Activated naive CD4-positive, alpha-beta T cell treated with anti-CD3 and anti-CD28 coated beads, Interleukin-2, amount 10 ng/mL, durations not matched to agents 7 days and 5 days (primary cell): ENCODE results near the gene MAPKBP1.

Experiments
- CTCF ChIA-PET: fragments of 350-600 bp; sonication (Branson Sonifier 250); formaldehyde crosslinking; loops from one replicate; lab custom pipeline; 2021; ENCODE audit warnings: antibody characterized with exemption; lab: Charles Lee
- DNase-seq: peaks from one replicate; pipeline ENCODE4 v3.0.0-alpha.2; 2020
- H3K27ac Mint-ChIP-seq: one replicate; pipeline ENCODE4 v1.8.0; 2021; ENCODE audit warnings: mild to moderate bottlenecking, moderate library complexity, mixed read lengths
- H3K27me3 Mint-ChIP-seq: one replicate; pipeline ENCODE4 v1.8.0; 2021; ENCODE audit warnings: mild to moderate bottlenecking, mixed read lengths
- H3K36me3 Mint-ChIP-seq: one replicate; pipeline ENCODE4 v1.8.0; 2021; ENCODE audit warnings: mixed read lengths
- H3K4me1 Mint-ChIP-seq: one replicate; pipeline ENCODE4 v1.8.0; 2021; ENCODE audit warnings: mixed read lengths
- H3K4me3 Mint-ChIP-seq: one replicate; pipeline ENCODE4 v1.8.0; 2021; ENCODE audit warnings: mild to moderate bottlenecking, moderate library complexity, mixed read lengths
- H3K9me3 Mint-ChIP-seq: one replicate; pipeline ENCODE4 v1.8.0; 2021; ENCODE audit warnings: mixed read lengths

The MAPKBP1 gene

GRCh38 chr15:41773729-41774061 is 589 bp upstream of the MAPKBP1 start:
- Mint-ChIP-seq H3K4me3 (peak overlapping the region; percentile 95), H3K27me3 (no peaks in the 10 kb centered on the region), H3K9me3 (no peaks in the 10 kb centered on the region), H3K27ac (peak overlapping the region; percentile 97), H3K36me3 (peaks cover 3% of the 10 kb centered on the region), H3K4me1 (peaks cover 57% of the 10 kb centered on the region)
- CTCF ChIA-PET = interaction anchor here (0.8 to 6.4 kb wide), 28 partner anchors 9 to 311 kb away, joined by 3 to 253 read pairs (median 6); no protein-coding TSS in a partner anchor
- DNase-seq = no peak

- Mint-ChIP-seq H3K27me3 (no peaks in the 10 kb centered on the region), H3K4me1 (peaks cover 68% of the 10 kb centered on the region), H3K27ac (peak overlapping the region; percentile 97), H3K9me3 (no peaks in the 10 kb centered on the region), H3K36me3 (peaks cover 8% of the 10 kb centered on the region), H3K4me3 (peak overlapping the region; percentile 95)
- CTCF ChIA-PET = interaction anchor here (0.6 to 6.4 kb wide), 15 partner anchors 9 to 195 kb away, joined by 3 to 253 read pairs (median 10); no protein-coding TSS in a partner anchor
- DNase-seq = peak; percentile 25
Measured at GRCh38 chr15:41774882-41775417, 666 bp downstream of the MAPKBP1 start.

GRCh38 chr15:41775651-41776050 is 1.4 kb downstream of the MAPKBP1 start:
- Mint-ChIP-seq H3K36me3 (peaks cover 8% of the 10 kb centered on the region), H3K4me3 (peak overlapping the region; percentile 95), H3K4me1 (peaks cover 75% of the 10 kb centered on the region), H3K27me3 (no peaks in the 10 kb centered on the region), H3K9me3 (no peaks in the 10 kb centered on the region), H3K27ac (peak overlapping the region; percentile 29)
- CTCF ChIA-PET = interaction anchor here (2.4 to 6.0 kb wide), 5 partner anchors 8 to 129 kb away, joined by 10 to 102 read pairs (median 17); no protein-coding TSS in a partner anchor
- no peak for DNase-seq

- no peak overlapping the region for H3K27ac Mint-ChIP-seq
- peaks cover 11% of the 10 kb centered on the region for H3K36me3 Mint-ChIP-seq
- no peak overlapping the region for H3K4me3 Mint-ChIP-seq
- no peak for DNase-seq
- CTCF ChIA-PET = interaction anchor here (0.7 to 5.9 kb wide), 6 partner anchors 10 to 192 kb away, joined by 3 to 46 read pairs (median 4); no protein-coding TSS in a partner anchor
- peaks cover 80% of the 10 kb centered on the region for H3K4me1 Mint-ChIP-seq
- H3K9me3 Mint-ChIP-seq = no peaks in the 10 kb centered on the region
- H3K27me3 Mint-ChIP-seq = no peaks in the 10 kb centered on the region
Measured at GRCh38 chr15:41777421-41777973, 3.2 kb downstream of the MAPKBP1 start.

- H3K27ac Mint-ChIP-seq = no peak overlapping the region
- peaks cover 75% of the 10 kb centered on the region for H3K4me1 Mint-ChIP-seq
- H3K4me3 Mint-ChIP-seq = no peak overlapping the region
- H3K36me3 Mint-ChIP-seq = peaks cover 11% of the 10 kb centered on the region
- no peaks in the 10 kb centered on the region for H3K27me3 Mint-ChIP-seq
- CTCF ChIA-PET = interaction anchor here (0.6 to 5.9 kb wide), 4 partner anchors 18 to 126 kb away, joined by 3 to 46 read pairs (median 4); no protein-coding TSS in a partner anchor
- DNase-seq = no peak
- no peaks in the 10 kb centered on the region for H3K9me3 Mint-ChIP-seq
Measured at GRCh38 chr15:41778521-41778920, 4.2 kb downstream of the MAPKBP1 start.

- Mint-ChIP-seq H3K36me3 (peaks cover 11% of the 10 kb centered on the region), H3K4me1 (peaks cover 69% of the 10 kb centered on the region), H3K27ac (peak overlapping the region; percentile 61), H3K9me3 (no peaks in the 10 kb centered on the region), H3K27me3 (no peaks in the 10 kb centered on the region), H3K4me3 (no peak overlapping the region)
- CTCF ChIA-PET = interaction anchor here (1.7 to 5.9 kb wide), 2 partner anchors 31 to 125 kb away, joined by 4 to 46 read pairs; no protein-coding TSS in a partner anchor
- DNase-seq = no peak
Measured at GRCh38 chr15:41779662-41780157, 5.4 kb downstream of the MAPKBP1 start.

- peaks cover 11% of the 10 kb centered on the region for H3K36me3 Mint-ChIP-seq
- H3K27ac Mint-ChIP-seq = peak overlapping the region; percentile 61
- no peaks in the 10 kb centered on the region for H3K27me3 Mint-ChIP-seq
- CTCF ChIA-PET = interaction anchor here (0.6 to 5.9 kb wide), 2 partner anchors 31 to 1742 kb away, joined by 3 to 46 read pairs; no protein-coding TSS in a partner anchor
- no peak overlapping the region for H3K4me3 Mint-ChIP-seq
- H3K9me3 Mint-ChIP-seq = no peaks in the 10 kb centered on the region
- peaks cover 64% of the 10 kb centered on the region for H3K4me1 Mint-ChIP-seq
- DNase-seq = no peak
Measured at GRCh38 chr15:41780266-41780665, 6.0 kb downstream of the MAPKBP1 start.

- H3K4me1 Mint-ChIP-seq = peaks cover 60% of the 10 kb centered on the region
- H3K27ac Mint-ChIP-seq = no peak overlapping the region
- H3K27me3 Mint-ChIP-seq = no peaks in the 10 kb centered on the region
- CTCF ChIA-PET = interaction anchor here (0.6 to 5.9 kb wide), 3 partner anchors 9 to 1742 kb away, joined by 3 to 46 read pairs (median 4); no protein-coding TSS in a partner anchor
- peaks cover 10% of the 10 kb centered on the region for H3K36me3 Mint-ChIP-seq
- no peak overlapping the region for H3K4me3 Mint-ChIP-seq
- H3K9me3 Mint-ChIP-seq = no peaks in the 10 kb centered on the region
- DNase-seq = no peak
Measured at GRCh38 chr15:41780727-41781126, 6.4 kb downstream of the MAPKBP1 start.

GRCh38 chr15:41782371-41783282 is 8.3 kb downstream of the MAPKBP1 start:
- CTCF ChIA-PET = interaction anchor here (1.2 to 2.4 kb wide), 3 partner anchors 8 to 28 kb away, joined by 4 to 13 read pairs (median 8); partner anchors contain the start of gene MAPKBP1
- Mint-ChIP-seq H3K27ac (no peak overlapping the region), H3K4me3 (no peak overlapping the region), H3K27me3 (no peaks in the 10 kb centered on the region), H3K4me1 (peaks cover 42% of the 10 kb centered on the region), H3K9me3 (no peaks in the 10 kb centered on the region), H3K36me3 (peaks cover 10% of the 10 kb centered on the region)
- DNase-seq = no peak

- no peaks in the 10 kb centered on the region for H3K27me3 Mint-ChIP-seq
Measured at GRCh38 chr15:41783296-41783695, 9.0 kb downstream of the MAPKBP1 start.

GRCh38 chr15:41788262-41788661 is 14.0 kb downstream of the MAPKBP1 start:
- no peak overlapping the region for H3K4me3 Mint-ChIP-seq
- no peak for DNase-seq
- H3K27ac Mint-ChIP-seq = no peak overlapping the region
- no peaks in the 10 kb centered on the region for H3K27me3 Mint-ChIP-seq
- H3K9me3 Mint-ChIP-seq = no peaks in the 10 kb centered on the region
- no peaks in the 10 kb centered on the region for H3K36me3 Mint-ChIP-seq
- CTCF ChIA-PET = interaction anchor here (1.9 to 2.7 kb wide), 2 partner anchors 14 to 24 kb away, joined by 5 to 10 read pairs; partner anchors contain the start of gene MAPKBP1
- peaks cover 43% of the 10 kb centered on the region for H3K4me1 Mint-ChIP-seq

More at GRCh38 chr15:41783296-41783695, 9.0 kb downstream of the MAPKBP1 start:
- Mint-ChIP-seq H3K9me3 (no peaks in the 10 kb centered on the region), H3K4me3 (no peak overlapping the region), H3K27ac (no peak overlapping the region), H3K4me1 (peaks cover 36% of the 10 kb centered on the region), H3K36me3 (peaks cover 10% of the 10 kb centered on the region)
- CTCF ChIA-PET = interaction anchor here (1.2 to 2.4 kb wide), 3 partner anchors 8 to 28 kb away, joined by 4 to 13 read pairs (median 8); partner anchors contain the start of gene MAPKBP1
- DNase-seq = no peak

GRCh38 chr15:41789236-41789635 is 15.0 kb downstream of the MAPKBP1 start:
- no peaks in the 10 kb centered on the region for H3K36me3 Mint-ChIP-seq
- H3K4me3 Mint-ChIP-seq = no peak overlapping the region
- no peaks in the 10 kb centered on the region for H3K27me3 Mint-ChIP-seq
- no peak for DNase-seq
- H3K27ac Mint-ChIP-seq = peak overlapping the region; percentile 35
- H3K9me3 Mint-ChIP-seq = no peaks in the 10 kb centered on the region
- H3K4me1 Mint-ChIP-seq = peaks cover 43% of the 10 kb centered on the region
- CTCF ChIA-PET = interaction anchor here (2.7 kb wide), 1 partner anchor 15 kb away, joined by 10 read pairs; the partner anchor contains the start of gene MAPKBP1

GRCh38 chr15:41789662-41790061 is 15.4 kb downstream of the MAPKBP1 start:
- H3K4me1 Mint-ChIP-seq = peaks cover 45% of the 10 kb centered on the region

More at GRCh38 chr15:41789662-41790061, 15.4 kb downstream of the MAPKBP1 start:
- Mint-ChIP-seq H3K27ac (no peak overlapping the region), H3K27me3 (no peaks in the 10 kb centered on the region), H3K4me3 (no peak overlapping the region), H3K9me3 (no peaks in the 10 kb centered on the region), H3K36me3 (no peaks in the 10 kb centered on the region)
- CTCF ChIA-PET = interaction anchor here (0.5 to 2.7 kb wide), 3 partner anchors 9 to 21 kb away, joined by 4 to 10 read pairs (median 7); partner anchors contain the start of gene MAPKBP1
- DNase-seq = no peak
